OCI-LY3 (cell line): ENCODE data around the gene ST3GAL3.

Experiments used
- EZH2phosphoT487 ChIP-seq: fragments of 200-600 bp; shearing (Covaris generic); IDR thresholded peaks from 2 replicates; pipeline ENCODE4 v1.6.1; 2018; ENCODE audit warnings: antibody characterized with exemption, mixed run types, low read depth
- TF ChIP-seq, protein P1 (sequence below): fragments of 200-600, 300-600 bp; sonication (generic); IDR thresholded peaks from 2 replicates; pipeline ENCODE4 v1.5.1; 2014; ENCODE audit warnings: antibody characterized with exemption, low read length, low read depth

DNA sequence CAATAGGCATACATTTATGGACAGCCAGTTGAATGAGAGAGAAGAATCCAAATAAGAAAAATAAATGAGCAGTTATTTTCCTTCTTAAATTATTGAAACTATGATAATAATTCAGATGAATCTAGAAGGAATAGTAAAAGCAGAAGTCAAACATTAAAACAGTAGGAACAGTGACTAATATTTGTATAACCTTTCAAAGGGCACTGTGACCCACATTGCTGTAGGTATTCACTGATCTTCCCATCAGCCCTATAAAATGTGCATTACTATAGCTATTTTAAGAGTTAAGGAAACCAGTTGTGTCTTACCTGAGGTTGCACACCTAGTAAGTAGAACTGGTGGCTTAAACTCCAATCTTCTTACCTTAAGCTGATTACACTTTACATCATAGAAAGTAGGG, 123.5 kb downstream of the ST3GAL3 start:
- TF ChIP-seq, protein P1, sequence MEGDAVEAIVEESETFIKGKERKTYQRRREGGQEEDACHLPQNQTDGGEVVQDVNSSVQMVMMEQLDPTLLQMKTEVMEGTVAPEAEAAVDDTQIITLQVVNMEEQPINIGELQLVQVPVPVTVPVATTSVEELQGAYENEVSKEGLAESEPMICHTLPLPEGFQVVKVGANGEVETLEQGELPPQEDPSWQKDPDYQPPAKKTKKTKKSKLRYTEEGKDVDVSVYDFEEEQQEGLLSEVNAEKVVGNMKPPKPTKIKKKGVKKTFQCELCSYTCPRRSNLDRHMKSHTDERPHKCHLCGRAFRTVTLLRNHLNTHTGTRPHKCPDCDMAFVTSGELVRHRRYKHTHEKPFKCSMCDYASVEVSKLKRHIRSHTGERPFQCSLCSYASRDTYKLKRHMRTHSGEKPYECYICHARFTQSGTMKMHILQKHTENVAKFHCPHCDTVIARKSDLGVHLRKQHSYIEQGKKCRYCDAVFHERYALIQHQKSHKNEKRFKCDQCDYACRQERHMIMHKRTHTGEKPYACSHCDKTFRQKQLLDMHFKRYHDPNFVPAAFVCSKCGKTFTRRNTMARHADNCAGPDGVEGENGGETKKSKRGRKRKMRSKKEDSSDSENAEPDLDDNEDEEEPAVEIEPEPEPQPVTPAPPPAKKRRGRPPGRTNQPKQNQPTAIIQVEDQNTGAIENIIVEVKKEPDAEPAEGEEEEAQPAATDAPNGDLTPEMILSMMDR: no peak
- TF ChIP-seq EZH2phosphoT487: no peak
